ENCODE data around the gene BMPR1B. TPM values are rescaled to one million over a fixed set of nuclear protein-coding genes. Genes with fewer than 3 reads are reported as not detected.

The BMPR1B gene
- total and polyA plus RNA-seq, 4 donors, result 0.27 to 0.70 (median 0.48) TPM

GRCh38 chr4:95141361-95141760 lies 383.6 kb downstream of the BMPR1B start:
- Histone ChIP-seq H3K4me1 (ENCODE audit: control insufficient read depth in 4 of 4, insufficient read depth in 4 of 4, low read length in 3 of 4) (no peaks in the 10 kb centered on the region), H3K9ac (ENCODE audit: low read depth in 1 of 2, low read length in 2 of 2) (no peak overlapping the region), H3K36me3 (ENCODE audit: control insufficient read depth in 4 of 4, insufficient read depth in 3 of 4, low read depth in 1 of 4, low read length in 3 of 4) (no peaks in the 10 kb centered on the region), H3K4me3 (ENCODE audit: low read depth in 1 of 3, low read length in 3 of 3) (no peak overlapping the region), H3K27ac (ENCODE audit: low read depth in 1 of 2, low read length in 2 of 2) (no peak overlapping the region), H3K27me3 (ENCODE audit: control insufficient read depth in 4 of 4, insufficient read depth in 4 of 4, low read length in 3 of 4) (peaks cover 0 to 5% (median 0%) of the 10 kb centered on the region in 4 donors), H3K9me3 (ENCODE audit: control insufficient read depth in 4 of 4, low read length in 3 of 4) (peaks cover 0 to 7% (median under 1%) of the 10 kb centered on the region in 4 donors)
- no peak for DNase-seq (ENCODE audit: low spot score)
- no peak for TF ChIP-seq RAD21 (IDR thresholded peaks at IDR 0.05)
- TF ChIP-seq ZBTB33 (IDR thresholded peaks at IDR 0.05), result no peak
- no peak for TF ChIP-seq RXRA (IDR thresholded peaks at IDR 0.05)
- TF ChIP-seq GABPA (IDR thresholded peaks at IDR 0.05 in 1 of 2, conservative IDR thresholded peaks at IDR 0.05 in 1 of 2), result no peak
- TF ChIP-seq REST (IDR thresholded peaks at IDR 0.05), result no peak
- TF ChIP-seq HNF4G (IDR thresholded peaks at IDR 0.05), result no peak
- TF ChIP-seq, protein P1, sequence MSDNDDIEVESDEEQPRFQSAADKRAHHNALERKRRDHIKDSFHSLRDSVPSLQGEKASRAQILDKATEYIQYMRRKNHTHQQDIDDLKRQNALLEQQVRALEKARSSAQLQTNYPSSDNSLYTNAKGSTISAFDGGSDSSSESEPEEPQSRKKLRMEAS (IDR thresholded peaks at IDR 0.05), result no peak
- no peak for TF ChIP-seq YY1 (IDR thresholded peaks at IDR 0.05)
- TF ChIP-seq EGR1 (IDR thresholded peaks at IDR 0.05; ENCODE audit: low read depth in 2 of 2), result no peak
- TF ChIP-seq FOXA2 (IDR thresholded peaks at IDR 0.05), result no peak
- 74% methylated on average over 5 of the region's 5 CpGs for WGBS

- Histone ChIP-seq H3K36me3 (ENCODE audit: control insufficient read depth in 4 of 4, insufficient read depth in 3 of 4, low read depth in 1 of 4, low read length in 3 of 4) (no peaks in the 10 kb centered on the region), H3K27me3 (ENCODE audit: control insufficient read depth in 4 of 4, insufficient read depth in 4 of 4, low read length in 3 of 4) (peaks cover 0 to 5% (median 0%) of the 10 kb centered on the region in 4 donors), H3K27ac (ENCODE audit: low read depth in 1 of 2, low read length in 2 of 2) (no peak overlapping the region), H3K9me3 (ENCODE audit: control insufficient read depth in 4 of 4, low read length in 3 of 4) (peaks cover 0 to 7% (median under 1%) of the 10 kb centered on the region in 4 donors), H3K9ac (ENCODE audit: low read depth in 1 of 2, low read length in 2 of 2) (no peak overlapping the region), H3K4me3 (ENCODE audit: low read depth in 1 of 3, low read length in 3 of 3) (no peak overlapping the region), H3K4me1 (ENCODE audit: control insufficient read depth in 4 of 4, insufficient read depth in 4 of 4, low read length in 3 of 4) (no peaks in the 10 kb centered on the region)
- WGBS, result 74% methylated on average over 4 of the region's 4 CpGs
- no peak for DNase-seq (ENCODE audit: low spot score)
- TF ChIP-seq YY1 (IDR thresholded peaks at IDR 0.05) (no peak), RAD21 (IDR thresholded peaks at IDR 0.05) (no peak), FOXA1 (IDR thresholded peaks at IDR 0.05) (no peak), HNF4G (IDR thresholded peaks at IDR 0.05) (no peak), JUND (IDR thresholded peaks at IDR 0.05) (no peak)
- TF ChIP-seq, protein P2, sequence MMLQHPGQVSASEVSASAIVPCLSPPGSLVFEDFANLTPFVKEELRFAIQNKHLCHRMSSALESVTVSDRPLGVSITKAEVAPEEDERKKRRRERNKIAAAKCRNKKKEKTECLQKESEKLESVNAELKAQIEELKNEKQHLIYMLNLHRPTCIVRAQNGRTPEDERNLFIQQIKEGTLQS (IDR thresholded peaks at IDR 0.05), result no peak
- TF ChIP-seq, protein P3, sequence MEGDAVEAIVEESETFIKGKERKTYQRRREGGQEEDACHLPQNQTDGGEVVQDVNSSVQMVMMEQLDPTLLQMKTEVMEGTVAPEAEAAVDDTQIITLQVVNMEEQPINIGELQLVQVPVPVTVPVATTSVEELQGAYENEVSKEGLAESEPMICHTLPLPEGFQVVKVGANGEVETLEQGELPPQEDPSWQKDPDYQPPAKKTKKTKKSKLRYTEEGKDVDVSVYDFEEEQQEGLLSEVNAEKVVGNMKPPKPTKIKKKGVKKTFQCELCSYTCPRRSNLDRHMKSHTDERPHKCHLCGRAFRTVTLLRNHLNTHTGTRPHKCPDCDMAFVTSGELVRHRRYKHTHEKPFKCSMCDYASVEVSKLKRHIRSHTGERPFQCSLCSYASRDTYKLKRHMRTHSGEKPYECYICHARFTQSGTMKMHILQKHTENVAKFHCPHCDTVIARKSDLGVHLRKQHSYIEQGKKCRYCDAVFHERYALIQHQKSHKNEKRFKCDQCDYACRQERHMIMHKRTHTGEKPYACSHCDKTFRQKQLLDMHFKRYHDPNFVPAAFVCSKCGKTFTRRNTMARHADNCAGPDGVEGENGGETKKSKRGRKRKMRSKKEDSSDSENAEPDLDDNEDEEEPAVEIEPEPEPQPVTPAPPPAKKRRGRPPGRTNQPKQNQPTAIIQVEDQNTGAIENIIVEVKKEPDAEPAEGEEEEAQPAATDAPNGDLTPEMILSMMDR (IDR thresholded peaks at IDR 0.05; ENCODE audit: low read depth, low read length, missing input control), result no peak
Observed at GRCh38 chr4:95142932-95143331, 385.2 kb downstream of the BMPR1B start.

All from liver (tissue), 9 donors.